Activated naive CD4-positive, alpha-beta T cell treated with anti-CD3 and anti-CD28 coated beads, Interleukin-2, amount 50 U/mL, for 16 hours (primary cell): ENCODE results near the gene GRAP.
A peak's percentile ranks its signal among the peaks of the same experiment; 100 is the strongest.

Experiments used
- DNase-seq: peaks from one replicate; pipeline ENCODE4 v3.0.0-alpha.2; 2020

The GRAP gene

DNA sequence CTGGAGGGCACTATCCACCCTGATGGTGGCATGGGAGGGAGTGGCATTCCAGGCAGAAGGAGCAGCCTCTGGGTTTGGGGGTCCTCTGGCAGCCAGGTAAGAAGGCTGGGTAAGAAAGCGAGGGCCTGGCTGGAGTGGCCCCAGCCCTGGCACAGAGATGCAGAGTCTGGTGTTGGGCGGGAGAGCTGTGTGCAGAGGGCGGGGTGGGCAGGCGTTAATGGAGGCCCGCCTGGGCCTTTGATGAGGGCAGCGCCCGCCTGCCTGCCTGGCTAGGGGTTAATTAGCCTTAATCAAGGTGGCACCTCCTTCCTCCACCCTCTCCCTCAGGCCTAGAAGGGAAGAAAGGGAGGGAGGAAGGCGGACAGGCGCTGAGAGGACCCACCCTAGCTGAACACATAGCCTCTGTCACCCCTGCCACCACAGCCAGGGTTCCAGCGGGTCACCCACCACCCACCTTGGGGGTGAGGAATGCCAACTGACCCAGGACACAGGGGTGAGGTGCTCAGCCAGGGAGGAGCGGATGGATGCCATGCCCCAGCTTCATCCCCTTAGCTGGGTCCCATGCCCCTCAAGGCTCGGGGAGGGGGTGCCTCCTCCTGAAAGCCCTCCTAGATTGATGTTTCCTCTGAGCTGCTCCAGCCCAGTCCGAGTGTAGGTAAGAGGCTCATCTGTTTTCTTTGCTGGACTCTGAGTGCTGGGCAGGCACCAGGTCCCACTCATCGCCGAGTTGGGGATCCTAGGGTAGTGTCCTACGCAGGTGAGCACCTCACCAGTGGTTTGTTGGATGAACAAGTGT, 28.8 kb downstream of the GRAP start:
- DNase-seq, result no peak

DNA sequence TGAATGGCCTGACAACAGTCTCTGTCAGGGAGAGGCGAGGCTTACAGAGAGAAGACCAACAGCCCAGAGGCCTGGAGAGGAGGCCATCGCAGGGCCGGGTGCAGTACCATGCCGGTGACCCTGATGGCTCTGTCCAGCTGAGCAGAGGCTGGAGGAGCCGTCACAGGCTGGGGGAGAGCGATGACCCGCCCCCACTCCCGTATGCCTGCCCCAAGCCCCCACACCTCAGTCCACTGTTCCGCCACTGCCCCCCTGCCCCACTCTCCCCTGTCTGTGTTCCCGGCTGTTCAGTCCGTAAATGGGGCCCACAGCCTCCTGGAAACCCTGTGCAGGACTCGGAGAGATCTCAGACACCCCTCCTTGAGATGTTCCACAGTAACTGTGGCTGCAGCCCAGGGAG, 29.4 kb downstream of the GRAP start:
- DNase-seq, result no peak

DNA sequence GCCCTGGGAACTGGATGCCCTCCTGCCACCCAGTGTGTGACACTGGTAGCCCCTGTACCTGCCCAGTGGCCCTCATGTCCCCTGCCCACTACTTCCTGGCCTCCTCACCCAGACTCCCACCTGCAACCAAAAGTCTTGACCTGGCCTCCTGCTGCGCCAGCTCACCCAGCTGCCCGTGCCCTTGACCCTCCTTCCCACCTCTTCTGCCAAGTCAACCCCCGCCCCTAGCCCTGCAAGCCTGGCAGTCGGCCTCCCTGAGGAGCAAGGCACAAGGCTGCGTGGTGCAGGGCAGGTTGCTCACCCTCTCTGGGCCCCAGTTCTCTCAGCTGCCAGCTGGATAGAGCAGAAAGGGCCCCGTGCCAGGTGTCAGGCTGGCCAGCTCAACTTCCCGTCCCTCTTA, 29.9 kb downstream of the GRAP start:
- DNase-seq, result no peak

DNA sequence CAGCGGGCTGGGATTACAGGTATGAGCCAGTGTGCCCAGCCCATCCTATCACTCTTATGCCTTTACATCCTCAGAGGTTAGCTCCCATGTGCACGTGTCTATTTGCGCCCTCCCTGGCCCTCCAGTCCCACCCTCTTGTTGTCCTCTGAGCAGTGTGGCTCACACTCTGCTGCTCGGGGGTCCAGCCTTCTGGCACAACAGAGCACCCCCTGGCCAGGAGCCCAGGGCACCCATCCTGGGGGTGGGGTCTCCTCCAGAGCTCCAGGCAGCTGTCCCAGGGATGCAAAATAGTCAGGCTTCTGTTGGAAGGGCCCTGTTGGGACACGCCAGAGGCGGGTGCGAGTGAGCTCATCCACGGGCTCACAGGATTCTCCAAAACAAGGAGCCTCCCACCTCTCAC, 30.5 kb downstream of the GRAP start:
- no peak for DNase-seq

DNA sequence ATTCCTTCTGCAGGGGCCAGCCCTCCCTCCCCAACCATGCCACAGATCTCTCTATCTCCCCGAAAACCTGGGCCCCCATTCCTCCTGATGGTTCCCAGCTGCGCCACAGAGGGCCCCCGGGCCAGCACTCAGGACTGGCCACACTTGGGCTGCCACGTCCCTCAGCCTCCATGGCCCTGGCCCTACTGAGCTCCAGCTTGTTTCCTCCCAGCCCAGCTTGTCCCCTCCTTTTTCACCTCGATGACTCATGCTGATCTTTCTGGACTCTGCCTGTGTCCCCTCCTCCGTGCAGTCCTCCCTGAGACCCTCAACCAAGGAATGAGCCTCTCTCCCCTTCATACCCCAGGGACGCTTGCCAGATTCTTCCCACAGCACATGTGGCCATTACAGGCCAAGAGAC, 31.3 kb downstream of the GRAP start:
- no peak for DNase-seq

DNA sequence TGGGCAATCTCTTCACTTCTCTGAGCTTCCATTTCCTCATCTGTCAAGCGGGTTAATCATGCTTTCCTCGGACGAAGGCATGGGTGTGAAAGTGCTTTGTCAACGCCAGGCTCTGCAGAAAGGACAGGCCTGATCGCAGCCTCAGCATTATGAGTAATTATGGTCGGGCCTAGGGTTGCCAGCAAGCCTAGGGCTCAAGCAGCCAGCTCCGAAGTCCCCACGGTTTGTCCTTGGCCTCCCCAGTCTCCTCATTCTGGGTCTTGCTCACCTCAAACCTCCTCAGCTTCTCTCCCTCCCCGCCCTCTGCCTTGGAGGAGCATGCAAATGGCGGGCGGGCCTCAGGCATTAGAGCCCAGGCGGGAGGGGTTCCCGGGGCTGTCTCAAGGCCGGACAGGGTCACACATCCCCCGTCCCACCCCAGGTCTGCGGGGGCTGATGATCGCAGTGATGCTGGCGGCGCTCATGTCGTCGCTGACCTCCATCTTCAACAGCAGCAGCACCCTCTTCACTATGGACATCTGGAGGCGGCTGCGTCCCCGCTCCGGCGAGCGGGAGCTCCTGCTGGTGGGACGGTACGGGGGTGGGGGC, 32.0 kb downstream of the GRAP start:
- no peak for DNase-seq

- DNase-seq, result no peak
These were observed 32.7 kb downstream of the GRAP start for GRCh38 chr17:19013806-19014627.

DNA sequence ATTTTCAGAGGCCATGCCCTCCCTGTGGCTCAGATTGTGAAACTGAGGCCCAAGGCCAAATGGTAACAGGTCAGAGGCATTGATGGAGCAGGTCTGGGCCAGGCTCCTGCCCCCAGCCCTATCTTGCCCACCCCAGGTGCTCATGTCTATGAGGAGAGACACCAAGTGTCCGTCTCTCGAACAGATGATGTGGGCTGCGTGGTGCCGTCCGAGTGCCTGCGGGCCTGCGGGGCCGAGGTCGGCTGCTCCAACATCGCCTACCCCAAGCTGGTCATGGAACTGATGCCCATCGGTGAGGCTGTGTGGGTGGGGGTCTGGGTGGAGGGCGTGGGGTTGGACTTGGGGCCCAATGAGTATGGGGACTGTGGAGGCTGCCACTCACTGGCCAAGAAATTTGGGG, 33.5 kb downstream of the GRAP start:
- no peak for DNase-seq

- DNase-seq, result no peak
These were observed 34.3 kb downstream of the GRAP start for GRCh38 chr17:19012171-19013080.

DNA sequence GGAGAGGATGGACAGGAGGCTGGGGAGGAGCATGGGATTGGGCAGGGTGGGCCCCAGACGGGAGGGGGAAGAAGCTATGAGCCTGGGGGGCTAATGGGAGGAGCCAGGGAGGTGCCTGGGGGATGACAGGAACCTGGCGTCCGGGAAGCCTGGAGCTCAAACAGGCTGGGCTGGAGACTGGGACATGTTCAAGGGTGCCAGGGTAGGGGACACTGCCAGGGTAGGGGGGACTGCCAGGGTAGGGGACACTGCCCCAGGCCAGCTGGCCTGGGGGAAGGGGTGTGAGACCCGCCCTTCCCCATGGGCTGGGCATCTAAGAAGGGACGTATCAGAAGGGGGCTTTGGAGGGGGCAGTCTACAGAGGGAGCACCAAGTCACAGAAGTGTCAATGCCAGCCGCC, 35.2 kb downstream of the GRAP start:
- no peak for DNase-seq

DNA sequence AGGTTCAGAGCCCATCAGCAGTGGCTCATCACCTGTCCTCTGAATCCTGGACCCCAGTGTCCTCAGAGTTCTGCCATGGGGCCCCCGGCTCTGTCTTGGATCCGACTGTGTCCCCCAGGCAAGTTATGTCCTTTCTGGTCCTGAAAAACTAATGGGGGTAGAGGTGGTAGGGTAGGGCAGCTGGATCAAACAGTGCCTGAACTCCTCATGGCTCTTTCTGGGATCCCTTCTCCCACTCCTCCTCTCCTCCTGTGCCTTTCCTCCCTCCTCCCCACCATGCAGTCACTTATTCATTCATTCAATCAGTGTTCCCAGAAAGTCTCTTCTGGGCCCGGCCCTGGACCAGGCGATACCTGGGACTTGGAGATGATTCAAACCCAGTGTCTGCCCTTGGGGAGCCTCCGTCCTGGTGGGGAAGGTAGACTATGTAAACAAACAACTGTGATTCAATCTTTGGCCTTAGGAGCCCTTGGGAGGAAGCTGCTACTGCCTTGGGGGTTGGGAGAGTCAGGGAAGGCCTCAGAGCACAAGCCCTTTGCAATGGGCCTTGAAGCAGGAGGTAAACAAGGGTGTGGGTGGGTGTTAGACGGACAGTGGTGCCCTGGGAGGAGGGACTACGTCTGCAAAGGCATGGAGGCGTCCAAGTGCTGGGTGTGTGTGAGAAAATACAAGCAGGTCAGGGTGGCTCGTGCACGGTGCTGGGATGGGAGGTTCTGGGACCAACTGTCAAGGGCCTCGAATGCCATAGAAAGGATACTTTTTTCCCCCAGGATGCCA, 35.8 kb downstream of the GRAP start:
- DNase-seq, result no peak

DNA sequence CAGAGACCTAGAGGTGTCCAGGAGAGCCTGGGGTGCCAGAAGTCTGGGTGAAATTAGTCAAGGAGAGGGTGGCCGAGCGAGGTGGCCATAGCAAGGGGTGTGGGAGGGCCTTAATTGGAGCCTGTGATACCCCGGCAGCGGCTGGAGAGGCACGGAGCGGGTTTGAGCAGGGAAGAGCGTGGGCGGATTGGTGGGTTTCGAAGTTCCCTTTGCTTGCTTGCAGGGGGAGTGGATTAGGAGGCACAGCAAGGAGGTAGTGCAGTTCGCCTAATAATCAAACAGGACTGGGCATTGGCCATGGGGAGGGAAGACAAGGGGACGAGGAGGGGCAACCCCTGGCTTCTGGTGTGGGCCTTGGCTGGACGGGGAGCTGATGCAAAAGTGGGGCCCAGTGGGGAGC, 36.8 kb downstream of the GRAP start:
- no peak for DNase-seq

DNA sequence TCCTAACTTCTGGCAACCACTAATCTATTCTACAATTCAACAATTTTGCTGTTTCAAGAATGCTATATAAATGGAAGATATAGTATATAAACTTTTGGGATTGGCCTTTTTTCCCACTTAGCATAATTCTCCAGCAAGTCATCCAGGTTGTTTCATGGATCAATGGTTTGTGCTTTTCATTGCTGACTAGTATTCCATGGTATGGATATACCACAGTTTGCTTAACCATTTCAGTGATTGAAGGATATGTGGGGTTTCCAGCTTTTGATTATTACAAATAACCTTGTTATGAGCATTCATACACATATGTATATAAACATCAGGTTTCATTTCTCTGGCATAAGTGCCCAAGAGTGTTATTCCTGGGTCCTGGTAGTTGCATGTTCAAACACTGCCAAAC, 40.1 kb downstream of the GRAP start:
- DNase-seq, result no peak

DNA sequence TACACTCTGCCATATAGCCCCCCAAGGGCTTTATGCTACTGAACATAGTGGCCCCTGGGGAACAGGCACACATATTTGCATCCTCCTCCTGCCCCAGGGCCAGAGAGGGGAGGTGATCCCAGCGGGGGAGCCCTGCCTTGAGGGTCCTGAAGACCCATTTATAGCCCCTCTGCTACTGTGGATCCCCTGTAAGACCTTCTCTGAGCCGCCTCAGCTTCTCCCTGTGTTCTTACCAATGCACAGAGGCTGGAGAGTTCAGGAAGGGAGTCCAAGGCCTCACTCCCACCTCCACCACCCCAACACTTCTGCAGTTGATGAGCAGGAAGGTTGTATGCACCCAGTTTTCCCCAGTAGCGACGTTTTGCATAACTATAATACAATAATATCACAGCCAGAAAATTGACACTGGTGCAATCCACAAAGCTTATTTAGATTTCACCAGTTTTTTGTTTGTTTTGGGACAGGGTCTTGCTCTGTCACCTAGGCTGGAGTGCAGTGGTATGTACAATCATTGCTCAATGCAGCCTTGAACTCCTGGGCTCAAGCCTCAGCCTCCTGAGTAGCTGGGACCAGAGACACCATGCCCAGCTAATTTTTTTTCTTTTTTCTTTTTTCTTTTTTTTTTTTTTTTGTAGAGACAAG, 40.8 kb downstream of the GRAP start:
- no peak for DNase-seq

GRCh38 chr17:19005137-19005773, 41.5 kb downstream of the GRAP start:
- DNase-seq, result no peak

- peak; percentile 93 for DNase-seq
These were observed 42.2 kb downstream of the GRAP start, which contains the start of gene FAM83G for GRCh38 chr17:19004421-19005136. FAM83G (minus strand) TSS chr17:19004764; CDS start chr17:19004041, 723 bp downstream.

- peak; percentile 51 for DNase-seq
These were observed 43.0 kb downstream of the GRAP start for GRCh38 chr17:19003543-19004420.

DNA sequence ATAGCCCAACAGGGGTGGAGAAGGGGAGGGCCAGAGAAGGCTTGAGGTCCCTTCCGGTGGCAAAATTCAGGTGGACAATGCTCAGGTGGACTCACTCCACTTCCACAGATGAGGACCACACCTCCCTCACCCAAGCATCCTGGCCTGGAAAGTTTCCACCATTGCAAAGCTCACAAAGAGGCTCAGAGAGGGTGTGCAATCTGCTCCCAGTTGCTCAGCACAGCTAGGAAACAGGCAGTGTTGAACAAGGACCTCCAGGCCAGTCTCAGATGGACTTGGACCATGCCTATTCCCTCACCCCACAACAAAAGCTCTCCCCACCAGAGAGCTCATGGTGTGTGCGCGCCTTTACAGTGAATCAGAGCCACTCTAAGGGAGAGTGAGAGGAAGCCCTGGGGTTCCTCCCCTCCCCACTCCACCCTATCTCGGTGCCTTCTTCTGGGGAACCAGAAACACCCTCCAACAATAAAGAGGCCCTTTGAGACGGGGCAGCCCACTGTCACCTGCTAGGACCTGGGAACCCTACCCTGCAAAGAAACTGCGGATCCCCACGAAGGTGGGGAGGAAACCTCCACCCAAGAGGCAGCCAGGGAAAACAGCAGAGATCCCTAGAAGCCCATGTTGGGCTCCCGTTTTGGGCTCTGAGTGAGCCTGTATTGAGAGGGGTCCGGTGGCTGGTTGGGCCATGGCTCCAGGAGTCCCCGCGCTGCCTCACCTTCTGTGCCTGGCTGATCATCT, 43.8 kb downstream of the GRAP start:
- no peak for DNase-seq
